B cell (primary cell): ENCODE data around the gene PTPRN2. TPM values are rescaled to one million over a fixed set of nuclear protein-coding genes. Genes with fewer than 3 reads are reported as not detected.

Source experiments
- ATAC-seq: fragments of 200-7000 bp; cut with Tn5 transposase; one replicate; pipeline ENCODE4 v1.10.0; 2021; ENCODE audit warnings: low read depth, mild to moderate bottlenecking, moderate number of reproducible peaks, moderate library complexity
- CTCF ChIA-PET: fragments of 350-600 bp; sonication (Branson Sonifier 250); formaldehyde crosslinking; loops from one replicate; lab custom pipeline; 2021; ENCODE audit warnings: antibody characterized with exemption, inconsistent platforms; lab: Charles Lee
- POLR2A ChIA-PET: fragments of 350-600 bp; sonication (Branson Sonifier 250); formaldehyde crosslinking; loops from one replicate; lab custom pipeline; 2021; ENCODE audit warnings: antibody characterized with exemption; lab: Charles Lee
- DNase-seq: peaks from one replicate; pipeline ENCODE4 v3.0.0; 2013
- H2AFZ ChIP-seq: 2 replicates; pipeline ENCODE4 v1.6.1; 2012; ENCODE audit warnings: mild to moderate bottlenecking, low read depth, low read length; ENCODE audit not compliant: insufficient read depth, poor library complexity, severe bottlenecking
- H3K27ac ChIP-seq, 2 donors: 1 replicate in 1 of 2; 2 replicates in 1 of 2; pipeline ENCODE4 v1.5.1; 2012 to 2013; ENCODE audit warnings: low read length in 2 of 2, mild to moderate bottlenecking in 2 of 2, moderate library complexity in 1 of 2
- H3K27me3 ChIP-seq, 4 experiments: fragments of 200-600 bp in 1 of 4; sonication (generic) in 1 of 4; replicated peaks in 1 of 4; 1 replicate in 2 of 4; 2 replicates in 2 of 4; pipeline versions ENCODE4 v1.6.1 to v1.7.0; 2013 to 2016; ENCODE audit warnings: low read length in 3 of 4, mild to moderate bottlenecking in 2 of 4, mixed read lengths in 1 of 4, moderate library complexity in 1 of 4; ENCODE audit not compliant: insufficient read depth in 4 of 4, control insufficient read depth in 3 of 4; ENCODE audit errors: control extremely low read depth in 1 of 4
- H3K36me3 ChIP-seq, 2 experiments: replicated peaks in 1 of 2; 1 replicate in 1 of 2; 2 replicates in 1 of 2; pipeline versions ENCODE4 v1.6.1 to v1.7.1; 2013; ENCODE audit warnings: low read length in 1 of 2; ENCODE audit not compliant: insufficient read depth in 2 of 2, control insufficient read depth in 1 of 2; ENCODE audit errors: control extremely low read depth in 1 of 2, extremely low read depth in 1 of 2
- H3K4me1 ChIP-seq, 2 donors: fragments of 200-600 bp in 1 of 2; sonication (generic) in 1 of 2; 1 replicate in 1 of 2; 2 replicates in 1 of 2; pipeline versions ENCODE4 v1.5.1 to v1.6.1; 2013 to 2017; ENCODE audit warnings: low read length in 2 of 2; ENCODE audit not compliant: control insufficient read depth in 2 of 2, insufficient read depth in 2 of 2
- H3K4me2 ChIP-seq: replicated peaks from 2 replicates; pipeline ENCODE3; 2012; ENCODE audit warnings: mild to moderate bottlenecking, low read depth, low read length; ENCODE audit not compliant: poor library complexity, severe bottlenecking
- H3K4me3 ChIP-seq, 5 experiments: fragments of 200-600 bp in 1 of 5; sonication (generic) in 1 of 5; 1 replicate in 3 of 5; 2 replicates in 2 of 5; pipeline versions ENCODE4 v1.5.1 to v1.7.0; 2011 to 2016; ENCODE audit warnings: low read length in 4 of 5, mild to moderate bottlenecking in 4 of 5, low read depth in 2 of 5, control low read depth in 1 of 5, moderate library complexity in 1 of 5; ENCODE audit not compliant: insufficient read depth in 1 of 5; ENCODE audit errors: control extremely low read depth in 1 of 5, extremely low read depth in 1 of 5
- H3K79me2 ChIP-seq: fragments of 200-600 bp; sonication (generic); one replicate; pipeline ENCODE4 v1.6.0; 2016; ENCODE audit warnings: low read length; ENCODE audit not compliant: control insufficient read depth, insufficient read depth
- H3K9ac ChIP-seq: fragments of 200-600 bp; sonication (generic); 2 replicates; pipeline ENCODE4 v1.6.1; 2017; ENCODE audit warnings: mild to moderate bottlenecking, low read length, moderate library complexity
- H3K9me3 ChIP-seq, 3 donors: one replicate each; pipeline versions ENCODE4 v1.6.1 to v1.7.1; 2013; ENCODE audit warnings: low read length in 2 of 3; ENCODE audit not compliant: control insufficient read depth in 2 of 3, insufficient read depth in 1 of 3; ENCODE audit errors: control extremely low read depth in 1 of 3
- H4K20me1 ChIP-seq: 2 replicates; pipeline ENCODE4 v1.6.0; 2012; ENCODE audit warnings: mild to moderate bottlenecking, low read length; ENCODE audit not compliant: insufficient read depth, control insufficient read depth, poor library complexity, severe bottlenecking
- H3K27ac Mint-ChIP-seq: one replicate; pipeline ENCODE4 v1.8.0; 2021; ENCODE audit warnings: mixed read lengths
- H3K27me3 Mint-ChIP-seq: one replicate; pipeline ENCODE4 v1.8.0; 2021; ENCODE audit warnings: mixed read lengths
- H3K4me1 Mint-ChIP-seq: one replicate; pipeline ENCODE4 v1.8.0; 2021; ENCODE audit warnings: mixed read lengths
- H3K4me3 Mint-ChIP-seq: one replicate; pipeline ENCODE4 v1.8.0; 2021; ENCODE audit warnings: mixed read lengths
- H3K9me3 Mint-ChIP-seq: one replicate; pipeline ENCODE4 v1.8.0; 2022; ENCODE audit warnings: mixed read lengths; ENCODE audit not compliant: insufficient read depth
- CTCF ChIP-seq: fragments of 200-600 bp; IDR thresholded peaks from one replicate; pipeline ENCODE4 v1.8.0; 2022; ENCODE audit warnings: antibody characterized with exemption, mild to moderate bottlenecking
- EZH2 ChIP-seq: IDR thresholded peaks from 2 replicates; pipeline ENCODE4 v1.6.1; 2012; ENCODE audit warnings: borderline replicate concordance, low read depth, mild to moderate bottlenecking, moderate library complexity, low read length; ENCODE audit not compliant: insufficient read depth, poor library complexity, severe bottlenecking
- WGBS: methylation state at CpG from one replicate; pipeline ENCODE4 v1.1.5; 2013; ENCODE audit warnings: missing lambda C conversion rate; ENCODE audit not compliant: insufficient coverage; 5-methylcytosine and 5-hydroxymethylcytosine counted together
- intact Hi-C: fragments of 100-400 bp; cut with micrococcal nuclease; formaldehyde crosslinking; loops from one replicate; pipeline ENCODE4 v1.10.0; 2022
- polyA plus RNA-seq: library from polyadenylated mRNA; depleted of rRNA; stranded (reverse); fragments of >200 nt; gene quantifications from 2 replicates; pipeline ENCODE4 v1.2.3, GENCODE V29; 2012
- total RNA-seq, 2 donors: library from RNA; stranded (reverse); fragments of 120-200 nt in 1 of 2; gene quantifications; 1 replicate in 1 of 2; 2 replicates in 1 of 2; pipeline versions ENCODE4 v1.2.3 to v1.2.4, GENCODE V29; 2013 to 2022

PTPRN2 gene
- total and polyA plus RNA-seq, 2 donors (not counting 1 experiment from before 2014, with no cell fraction given), result 2.0 to 5.0 TPM

GRCh38 chr7:158268816-158269535, 318.6 kb downstream of the PTPRN2 start:
- Histone ChIP-seq H3K9me3 (peaks cover 0 to 30% (median 0%) of the 10 kb centered on the region in 3 donors), H3K4me2 (no peak overlapping the region), H3K4me3 (no peak overlapping the region), H2AFZ (no peak overlapping the region), H3K9ac (no peak overlapping the region), H3K27me3 (no peaks in the 10 kb centered on the region), H3K79me2 (no peaks in the 10 kb centered on the region), H3K36me3 (no peaks in the 10 kb centered on the region), H3K27ac (no peak overlapping the region), H3K4me1 (no peaks in the 10 kb centered on the region), H4K20me1 (no peaks in the 10 kb centered on the region)
- CTCF ChIA-PET, result no interaction called here
- no peaks in the 10 kb centered on the region for H3K9me3 Mint-ChIP-seq
- H3K27me3 Mint-ChIP-seq, result no peaks in the 10 kb centered on the region
- H3K27ac Mint-ChIP-seq, result no peak overlapping the region
- no peak for ATAC-seq
- intact Hi-C loops, result no loop called here
- no peak overlapping the region for H3K4me3 Mint-ChIP-seq
- WGBS, result 97% methylated on average over 28 of the region's 28 CpGs
- POLR2A ChIA-PET, result no interaction called here
- TF ChIP-seq EZH2 (no peak), CTCF (no peak)
- no peaks in the 10 kb centered on the region for H3K4me1 Mint-ChIP-seq
- DNase-seq, result no peak

- H3K27ac Mint-ChIP-seq, result no peak overlapping the region
- no peak overlapping the region for H3K4me3 Mint-ChIP-seq
- no peaks in the 10 kb centered on the region for H3K4me1 Mint-ChIP-seq
- ATAC-seq, result no peak
- H3K9me3 ChIP-seq, result peaks cover 0 to 33% (median 0%) of the 10 kb centered on the region in 3 donors
- H3K27me3 ChIP-seq, result no peaks in the 10 kb centered on the region
- H3K79me2 ChIP-seq, result no peaks in the 10 kb centered on the region
- 90% methylated on average over 29 of the region's 29 CpGs for WGBS
- H3K4me1 ChIP-seq, result no peaks in the 10 kb centered on the region
- ChIA-PET POLR2A (no interaction called here), CTCF (no interaction called here)
- intact Hi-C loops, result no loop called here
- no peak overlapping the region for H3K9ac ChIP-seq
- H4K20me1 ChIP-seq, result no peaks in the 10 kb centered on the region
- no peak for TF ChIP-seq EZH2
- no peaks in the 10 kb centered on the region for H3K27me3 Mint-ChIP-seq
- no peak overlapping the region for H3K4me3 ChIP-seq
- H3K4me2 ChIP-seq, result no peak overlapping the region
- H3K36me3 ChIP-seq, result no peaks in the 10 kb centered on the region
- H3K27ac ChIP-seq, result no peak overlapping the region
- H2AFZ ChIP-seq, result no peak overlapping the region
- no peaks in the 10 kb centered on the region for H3K9me3 Mint-ChIP-seq
- no peak for DNase-seq
These were observed 319.7 kb downstream of the PTPRN2 start for GRCh38 chr7:158267742-158268435.
